Adrenal gland (tissue), 12 donors: Measurements from ENCODE around the gene ARPC2. TPM values are rescaled to one million over a fixed set of nuclear protein-coding genes. Genes with fewer than 3 reads are reported as not detected.

Experiments used
- DNase-seq, 7 donors: peaks; one replicate each; pipeline ENCODE4 v3.0.0-alpha.2; 2019 to 2020
- H3K27ac ChIP-seq, 5 donors: fragments of 200-600 bp; sonication (generic) in 4 of 5; 1 replicate in 3 of 5; 2 replicates in 2 of 5; pipeline versions ENCODE4 v1.5.1 to v1.8.0; 2016 to 2020; ENCODE audit warnings: mild to moderate bottlenecking in 1 of 5
- H3K27me3 ChIP-seq: fragments of 200-600 bp; 2 replicates; pipeline ENCODE4 v1.8.0; 2021
- H3K36me3 ChIP-seq, 2 donors: fragments of 200-600 bp; replicated peaks in 1 of 2; 1 replicate in 1 of 2; 2 replicates in 1 of 2; pipeline versions ENCODE4 v1.5.1 to v1.8.0; 2018 to 2022
- H3K4me1 ChIP-seq, 2 donors: fragments of 200-600 bp; replicated peaks in 1 of 2; 1 replicate in 1 of 2; 2 replicates in 1 of 2; pipeline versions ENCODE4 v1.5.1 to v1.8.0; 2018 to 2021
- H3K4me3 ChIP-seq, 4 donors: fragments of 200-600 bp; sonication (generic) in 3 of 4; one replicate each; pipeline ENCODE4 v1.5.1; 2016 to 2018
- H3K9me3 ChIP-seq, 3 donors: fragments of 200-600 bp; sonication (generic) in 1 of 3; replicated peaks in 1 of 3; 1 replicate in 2 of 3; 2 replicates in 1 of 3; pipeline versions ENCODE4 v1.5.1 to v1.8.0; 2016 to 2021
- POLR2A ChIP-seq, 2 donors: fragments of 450-650 bp; IDR thresholded peaks; one replicate each; pipeline ENCODE4 v1.6.1; 2017; ENCODE audit warnings: antibody characterized with exemption in 2 of 2, mild to moderate bottlenecking in 2 of 2, moderate library complexity in 1 of 2
- WGBS, 4 donors: extraction: QIAGEN DNeasy Blood & Tissue Kit in 2 of 4; methylation state at CpG; one replicate each; pipeline versions ENCODE4 v1.1.5 to v1.1.7; 2013 to 2017; 5-methylcytosine and 5-hydroxymethylcytosine counted together
- intact Hi-C, 2 donors: fragments of 100-400 bp; cut with DNase I; formaldehyde crosslinking; loops; one replicate each; pipeline versions ENCODE4 v1.14.1 to v1.15.0; 2022 to 2023
- polyA plus RNA-seq, 3 donors: library from polyadenylated mRNA; stranded (reverse); fragments of 200-250 nt in 2 of 3; fragments of 350-450 nt in 1 of 3; fragmentation: Illumina TruSeq in 1 of 3; extraction: RNeasy Lipid Tissue Mini Kit (QIAGEN cat#74804) in 1 of 3; gene quantifications; one replicate each; pipeline ENCODE4 v1.2.3, GENCODE V29; 2013 to 2014
- total RNA-seq, 9 donors: library from RNA; depleted of rRNA in 4 of 9; stranded (reverse); fragments of >200 nt in 4 of 9; fragments of 120-200 nt in 1 of 9; fragmentation: NEBNext Ultra II Directional in 1 of 9; extraction: Animal tissue kit (Norgen Biotek cat#: 25700) in 1 of 9; gene quantifications; one replicate each; pipeline versions ENCODE4 v1.1.0 to v1.2.4, GENCODE V29; 2013 to 2023
- TF ChIP-seq, protein P1 (sequence below), 6 experiments: fragments of 450-650 bp in 4 of 6; fragments of 200-600 bp in 2 of 6; sonication (generic) in 1 of 6; IDR thresholded peaks; 1 replicate in 5 of 6; 2 replicates in 1 of 6; pipeline versions ENCODE4 v1.5.1 to v1.8.0; 2016 to 2021; ENCODE audit warnings: antibody characterized with exemption in 6 of 6, mild to moderate bottlenecking in 2 of 6, moderate library complexity in 1 of 6
- donor health status: healthy with polysubstance abuse.
- donor health status: Bipolar disorder and iron deficiency.
- donor health status: DM: yes; HTN: yes; CAD: no.
- donor health status: DM: no; HTN: no; CAD: no.
- donor health status: DM: no; HTN: no; CAD: no.
- donor health status: DM: yes; HTN: yes; CAD: no.

ARPC2 gene
- total and polyA plus RNA-seq, 12 donors = 93.5 to 284 (median 180) TPM

DNA sequence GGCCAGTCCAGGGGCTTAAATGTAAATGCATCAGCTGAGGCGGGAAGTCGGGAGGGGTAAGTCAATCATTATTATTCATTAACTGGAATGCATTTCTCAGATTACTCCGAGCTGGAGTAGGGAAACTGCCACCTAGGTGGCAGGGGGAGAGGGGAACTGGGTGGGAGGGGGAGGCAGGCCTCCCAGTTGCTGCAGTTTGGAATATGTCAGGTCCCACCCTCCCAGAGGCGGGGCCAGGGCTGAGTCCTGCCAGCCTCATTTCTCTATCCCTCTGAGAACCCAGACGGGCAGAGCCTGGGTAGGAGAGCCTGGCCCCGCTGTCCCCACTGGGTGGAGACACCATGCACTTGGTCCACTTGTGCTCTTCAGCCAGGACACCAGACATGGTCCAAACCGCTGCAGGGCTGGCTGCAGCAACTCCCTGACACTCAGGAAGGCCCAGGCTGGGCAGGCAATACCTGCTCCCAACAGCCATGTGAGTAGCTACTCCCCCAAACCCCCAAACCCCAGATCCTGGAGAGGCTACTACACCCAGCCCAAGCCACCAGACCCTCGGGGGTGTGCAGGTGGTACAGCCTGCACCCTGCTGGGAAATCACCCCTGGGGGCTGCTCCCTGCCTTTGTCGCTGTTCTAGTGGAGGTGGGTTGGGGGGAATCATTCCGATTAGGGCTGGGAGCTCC is 43.9 kb downstream of the ARPC2 start, which contains the start of gene GPBAR1:
Gene GPBAR1 (plus strand): TSS at position 274 of the 681 bp plus-strand sequence. CDS start 1,710 bp downstream, outside the sequence.
- WGBS, 4 donors = 69 to 74% (median 70%) methylated on average over 6 to 10 of the region's 10 CpGs
- Histone ChIP-seq H3K9me3 (no peaks in the 10 kb centered on the region), H3K4me1 (peaks cover 4 to 23% of the 10 kb centered on the region in 2 donors), H3K4me3 (no peak within 1 kb of the TSS), H3K36me3 (peaks cover 0 to 32% of the 10 kb centered on the region in 2 donors), H3K27ac (peak within 1 kb of the TSS in 2 of 5 donors; percentile 80 to 89), H3K27me3 (no peaks in the 10 kb centered on the region)
- intact Hi-C loops = loop anchor here in 1 of 2 donors (5.0 kb wide), 1 partner anchor 74 kb away; no protein-coding TSS in a partner anchor
- DNase-seq = peak in 1 of 7 donors; percentile 27
- TF ChIP-seq, protein P1, sequence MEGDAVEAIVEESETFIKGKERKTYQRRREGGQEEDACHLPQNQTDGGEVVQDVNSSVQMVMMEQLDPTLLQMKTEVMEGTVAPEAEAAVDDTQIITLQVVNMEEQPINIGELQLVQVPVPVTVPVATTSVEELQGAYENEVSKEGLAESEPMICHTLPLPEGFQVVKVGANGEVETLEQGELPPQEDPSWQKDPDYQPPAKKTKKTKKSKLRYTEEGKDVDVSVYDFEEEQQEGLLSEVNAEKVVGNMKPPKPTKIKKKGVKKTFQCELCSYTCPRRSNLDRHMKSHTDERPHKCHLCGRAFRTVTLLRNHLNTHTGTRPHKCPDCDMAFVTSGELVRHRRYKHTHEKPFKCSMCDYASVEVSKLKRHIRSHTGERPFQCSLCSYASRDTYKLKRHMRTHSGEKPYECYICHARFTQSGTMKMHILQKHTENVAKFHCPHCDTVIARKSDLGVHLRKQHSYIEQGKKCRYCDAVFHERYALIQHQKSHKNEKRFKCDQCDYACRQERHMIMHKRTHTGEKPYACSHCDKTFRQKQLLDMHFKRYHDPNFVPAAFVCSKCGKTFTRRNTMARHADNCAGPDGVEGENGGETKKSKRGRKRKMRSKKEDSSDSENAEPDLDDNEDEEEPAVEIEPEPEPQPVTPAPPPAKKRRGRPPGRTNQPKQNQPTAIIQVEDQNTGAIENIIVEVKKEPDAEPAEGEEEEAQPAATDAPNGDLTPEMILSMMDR (IDR thresholded peaks at IDR 0.05) = no peak

DNA sequence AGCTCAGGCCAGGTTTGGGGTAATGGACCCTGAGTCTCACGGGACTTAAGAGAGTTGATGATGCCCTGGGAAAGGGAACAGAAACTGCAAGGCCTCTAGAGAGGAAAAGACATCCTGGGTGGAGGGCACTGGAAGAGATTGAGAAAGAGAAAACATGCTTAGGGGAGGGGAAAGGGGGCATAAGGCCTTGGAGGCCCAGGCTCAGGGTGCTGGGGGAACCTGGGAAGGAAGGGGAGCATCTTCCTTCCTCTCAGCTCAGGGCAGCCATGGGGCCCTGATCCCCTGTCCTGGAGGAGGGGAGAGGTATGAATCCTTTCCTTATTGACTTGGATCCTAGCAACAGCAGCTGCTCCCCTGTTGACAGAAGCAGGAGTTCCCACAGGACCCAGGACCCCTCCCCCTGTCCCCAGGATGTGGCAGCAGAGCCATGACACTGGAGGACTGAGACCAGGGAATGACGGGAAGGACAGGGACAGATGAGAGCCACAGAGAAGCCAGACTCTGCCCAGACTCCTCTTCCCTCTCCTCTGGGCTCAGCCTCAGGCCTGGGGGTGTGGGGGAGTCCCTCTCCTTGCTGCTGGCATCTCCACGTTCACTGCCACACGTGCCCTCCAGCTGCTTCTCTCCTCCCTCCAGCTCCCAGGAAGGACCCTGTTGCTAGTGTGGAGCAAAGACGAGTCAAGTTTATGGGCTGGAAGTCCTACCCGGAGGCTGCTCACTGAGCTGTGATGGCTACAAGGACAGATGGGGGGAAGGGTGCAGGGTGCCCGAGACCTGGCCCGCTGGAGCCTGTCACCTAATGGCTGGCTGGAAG is 44.6 kb downstream of the ARPC2 start:
- DNase-seq = no peak
- TF ChIP-seq POLR2A (IDR thresholded peaks at IDR 0.05) = no peak
- TF ChIP-seq, protein P1 (IDR thresholded peaks at IDR 0.05) = no peak
- Histone ChIP-seq H3K4me3 (no peak overlapping the region), H3K36me3 (peaks cover 0 to 36% of the 10 kb centered on the region in 2 donors), H3K27ac (peak overlapping the region in 2 of 5 donors; percentile 56 to 89), H3K4me1 (peaks cover 4 to 23% of the 10 kb centered on the region in 2 donors), H3K27me3 (no peaks in the 10 kb centered on the region), H3K9me3 (no peaks in the 10 kb centered on the region)
- intact Hi-C loops = loop anchor here in 1 of 2 donors (5.0 kb wide), 1 partner anchor 74 kb away; no protein-coding TSS in a partner anchor
- WGBS, 4 donors = 47 to 59% (median 54%) methylated on average over 5 to 8 of the region's 8 CpGs

DNA sequence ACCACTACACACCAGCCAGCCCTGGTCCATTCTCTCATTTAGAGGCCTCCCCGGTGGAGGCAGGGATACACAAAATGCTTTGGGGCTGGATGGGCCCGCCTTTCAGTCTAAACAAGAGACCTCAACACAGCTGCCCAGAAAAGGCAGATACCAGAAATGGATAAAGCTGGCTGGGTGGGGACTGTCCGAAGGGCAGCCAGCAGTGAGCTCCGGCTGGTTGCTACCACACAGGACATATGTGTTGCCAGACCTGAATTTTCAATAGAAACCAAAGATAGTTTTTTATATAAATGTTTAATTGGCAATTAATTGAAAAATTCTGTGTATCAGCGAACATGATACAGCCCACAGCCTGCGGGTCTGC is 45.2 kb downstream of the ARPC2 start:
- intact Hi-C loops = loop anchor here in 1 of 2 donors (5.0 kb wide), 1 partner anchor 75 kb away; no protein-coding TSS in a partner anchor
- Histone ChIP-seq H3K27ac (peak overlapping the region in 1 of 5 donors; percentile 89), H3K4me1 (peaks cover 4 to 23% of the 10 kb centered on the region in 2 donors), H3K27me3 (no peaks in the 10 kb centered on the region), H3K9me3 (no peaks in the 10 kb centered on the region), H3K4me3 (no peak overlapping the region), H3K36me3 (peaks cover 0 to 41% of the 10 kb centered on the region in 2 donors)
- DNase-seq = no peak
- TF ChIP-seq, protein P1 (IDR thresholded peaks at IDR 0.05) = no peak
- no peak for TF ChIP-seq POLR2A (IDR thresholded peaks at IDR 0.05)
- 83 to 90% (median 84%) methylated on average over 5 to 6 of the region's 6 CpGs for WGBS, 4 donors
